ENCODE results near the gene ENO2. TPM values are rescaled to one million over a fixed set of nuclear protein-coding genes. Genes with fewer than 3 reads are reported as not detected.

The ENO2 gene
- total RNA-seq, 1 donor from 2014 or later: 182 TPM

- Mint-ChIP-seq H3K4me1 (ENCODE audit: low read depth, unreplicated experiment) (peaks cover 13% of the 10 kb centered on the region), H3K36me3 (ENCODE audit: unreplicated experiment) (no peaks in the 10 kb centered on the region), H3K27ac (ENCODE audit: unreplicated experiment) (peak overlapping the region; percentile 68), H3K9me3 (ENCODE audit: unreplicated experiment) (peaks cover 11% of the 10 kb centered on the region), H3K27me3 (ENCODE audit: unreplicated experiment) (peaks cover 5% of the 10 kb centered on the region), H3K4me3 (ENCODE audit: unreplicated experiment) (peak overlapping the region; percentile 20)
- DNase-seq: no peak
- TF ChIP-seq CTCF (IDR thresholded peaks at IDR 0.05; ENCODE audit: partially characterized antibody, unreplicated experiment): no peak
Observed at GRCh38 chr12:6966351-6966750, 52.0 kb downstream of the ENO2 start.

- no peak for TF ChIP-seq CTCF (IDR thresholded peaks at IDR 0.05; ENCODE audit: partially characterized antibody, unreplicated experiment)
- no peaks in the 10 kb centered on the region for H3K36me3 Mint-ChIP-seq (ENCODE audit: unreplicated experiment)
- no peak overlapping the region for H3K4me3 Mint-ChIP-seq (ENCODE audit: unreplicated experiment)
- H3K4me1 Mint-ChIP-seq (ENCODE audit: low read depth, unreplicated experiment): peaks cover 15% of the 10 kb centered on the region
- H3K27me3 Mint-ChIP-seq (ENCODE audit: unreplicated experiment): peaks cover 5% of the 10 kb centered on the region
- DNase-seq: no peak
- H3K27ac Mint-ChIP-seq (ENCODE audit: unreplicated experiment): no peak overlapping the region
- H3K9me3 Mint-ChIP-seq (ENCODE audit: unreplicated experiment): peaks cover 13% of the 10 kb centered on the region
Observed at GRCh38 chr12:6967651-6968100, 53.3 kb downstream of the ENO2 start.

- H3K27me3 Mint-ChIP-seq (ENCODE audit: unreplicated experiment): peaks cover 5% of the 10 kb centered on the region
- no peak for DNase-seq
- peaks cover 15% of the 10 kb centered on the region for H3K4me1 Mint-ChIP-seq (ENCODE audit: low read depth, unreplicated experiment)
- H3K9me3 Mint-ChIP-seq (ENCODE audit: unreplicated experiment): peaks cover 13% of the 10 kb centered on the region
- no peak for TF ChIP-seq CTCF (IDR thresholded peaks at IDR 0.05; ENCODE audit: partially characterized antibody, unreplicated experiment)
- H3K36me3 Mint-ChIP-seq (ENCODE audit: unreplicated experiment): no peaks in the 10 kb centered on the region
- H3K4me3 Mint-ChIP-seq (ENCODE audit: unreplicated experiment): peak overlapping the region; percentile 100
- H3K27ac Mint-ChIP-seq (ENCODE audit: unreplicated experiment): no peak overlapping the region
Observed at GRCh38 chr12:6968426-6968825, 54.0 kb downstream of the ENO2 start.

GRCh38 chr12:6970096-6970527 is 55.7 kb downstream of the ENO2 start:
- TF ChIP-seq CTCF (IDR thresholded peaks at IDR 0.05; ENCODE audit: partially characterized antibody, unreplicated experiment): no peak
- Mint-ChIP-seq H3K4me1 (ENCODE audit: low read depth, unreplicated experiment) (peaks cover 15% of the 10 kb centered on the region), H3K27me3 (ENCODE audit: unreplicated experiment) (peaks cover 5% of the 10 kb centered on the region), H3K9me3 (ENCODE audit: unreplicated experiment) (peaks cover 13% of the 10 kb centered on the region), H3K4me3 (ENCODE audit: unreplicated experiment) (peak overlapping the region; percentile 100), H3K27ac (ENCODE audit: unreplicated experiment) (peak overlapping the region; percentile 99), H3K36me3 (ENCODE audit: unreplicated experiment) (no peaks in the 10 kb centered on the region)
- DNase-seq: no peak

Small RNA genes within 50 kb of the gene (microRNA-seq; reads per million reads assigned to microRNA genes)
- gene MIR141 (ENCODE audit: unreplicated experiment): 60.6 reads per million, percentile 70 among the genes with 10 or more reads in this experiment
- 3,972 reads per million, percentile 96 among the genes with 10 or more reads in this experiment for gene MIR200C (ENCODE audit: unreplicated experiment)

Other genes starting within 250 kb of the ENO2 start
- gene ZNF384, start 225.2 kb upstream of the ENO2 start, total RNA-seq (ENCODE audit: unreplicated experiment): 83.2 TPM
- 48.8 TPM for gene PIANP, start 213.8 kb upstream of the ENO2 start, total RNA-seq (ENCODE audit: unreplicated experiment)
- 25.9 TPM for gene COPS7A, start 190.5 kb upstream of the ENO2 start, total RNA-seq (ENCODE audit: unreplicated experiment)
- gene MLF2, start 161.4 kb upstream of the ENO2 start, total RNA-seq (ENCODE audit: unreplicated experiment): 228 TPM
- 966 TPM for gene PTMS, start 148.2 kb upstream of the ENO2 start, total RNA-seq (ENCODE audit: unreplicated experiment)
- 7.3 TPM for gene LAG3, start 142.1 kb upstream of the ENO2 start, total RNA-seq (ENCODE audit: unreplicated experiment)
- gene CD4, start 125.1 kb upstream of the ENO2 start, total RNA-seq (ENCODE audit: unreplicated experiment): 0.17 TPM
- gene GPR162, start 92.8 kb upstream of the ENO2 start, total RNA-seq (ENCODE audit: unreplicated experiment): 145 TPM
- gene P3H3, start 86.2 kb upstream of the ENO2 start, total RNA-seq (ENCODE audit: unreplicated experiment): 58.4 TPM
- 45.7 TPM for gene GNB3, start 73.7 kb upstream of the ENO2 start, total RNA-seq (ENCODE audit: unreplicated experiment)
- 5.2 TPM for gene CDCA3, start 63.3 kb upstream of the ENO2 start, total RNA-seq (ENCODE audit: unreplicated experiment)
- gene USP5, start 62.4 kb upstream of the ENO2 start, total RNA-seq (ENCODE audit: unreplicated experiment): 141 TPM
- gene TPI1, start 47.0 kb upstream of the ENO2 start, total RNA-seq (ENCODE audit: unreplicated experiment): 663 TPM
- 4.3 TPM for gene SPSB2, start 41.3 kb upstream of the ENO2 start, total RNA-seq (ENCODE audit: unreplicated experiment)
- gene LRRC23, start 9.8 kb upstream of the ENO2 start, total RNA-seq (ENCODE audit: unreplicated experiment): 2.6 TPM
- gene ATN1, start 13.4 kb downstream of the ENO2 start, total RNA-seq (ENCODE audit: unreplicated experiment): 94.6 TPM
- not detected for gene RNU7-1, start 29.2 kb downstream of the ENO2 start, total RNA-seq (ENCODE audit: unreplicated experiment)
- gene C12orf57, start 29.4 kb downstream of the ENO2 start, total RNA-seq (ENCODE audit: unreplicated experiment): 184 TPM
- gene PTPN6, start 36.8 kb downstream of the ENO2 start, total RNA-seq (ENCODE audit: unreplicated experiment): 3.8 TPM
- 200 TPM for gene PHB2, start 56.1 kb downstream of the ENO2 start, total RNA-seq (ENCODE audit: unreplicated experiment)
- 24.2 TPM for gene EMG1, start 56.3 kb downstream of the ENO2 start, total RNA-seq (ENCODE audit: unreplicated experiment)
- 53.3 TPM for gene LPCAT3, start 103.9 kb downstream of the ENO2 start, total RNA-seq (ENCODE audit: unreplicated experiment)
- 3.5 TPM for gene C1S, start 146.1 kb downstream of the ENO2 start, total RNA-seq (ENCODE audit: unreplicated experiment)
- gene C1R, start 177.9 kb downstream of the ENO2 start, total RNA-seq (ENCODE audit: unreplicated experiment): 1.0 TPM
- gene C1RL, start 194.6 kb downstream of the ENO2 start, total RNA-seq (ENCODE audit: unreplicated experiment): 12.8 TPM
- 1.2 TPM for gene RBP5, start 214.3 kb downstream of the ENO2 start, total RNA-seq (ENCODE audit: unreplicated experiment)
- 113 TPM for gene CLSTN3, start 215.8 kb downstream of the ENO2 start, total RNA-seq (ENCODE audit: unreplicated experiment)

All from glutamatergic neuron (in vitro differentiated cells).